DND-41 (cell line): ENCODE measurements around the gene PITPNM3.

ENCODE experiments used
- ATAC-seq: fragments of 200-7000 bp; cut with Tn5 transposase; 3 replicates; pipeline ENCODE4 v1.9.1; 2021; ENCODE audit warnings: low read depth; ENCODE audit not compliant: insufficient read depth
- DNase-seq: peaks from one replicate; pipeline ENCODE4 v3.0.0-alpha.2; 2020
- H2AFZ ChIP-seq: 2 replicates; pipeline ENCODE4 v1.6.0; 2012; ENCODE audit warnings: low read depth, low read length
- H3K27ac ChIP-seq: 2 replicates; pipeline ENCODE4 v1.5.1; 2012; ENCODE audit warnings: low read length, inconsistent platforms
- H3K27me3 ChIP-seq: fragments of 200-600 bp; sonication (generic); 2 replicates; pipeline ENCODE4 v1.6.0; 2012; ENCODE audit warnings: low read length, mild to moderate bottlenecking, inconsistent platforms; ENCODE audit not compliant: insufficient read depth, poor library complexity
- H3K36me3 ChIP-seq: 2 replicates; pipeline ENCODE4 v1.5.1; 2012; ENCODE audit warnings: low read length, inconsistent platforms; ENCODE audit not compliant: insufficient read depth
- H3K4me1 ChIP-seq: 2 replicates; pipeline ENCODE4 v1.5.1; 2012; ENCODE audit warnings: mild to moderate bottlenecking, low read length; ENCODE audit not compliant: insufficient read depth
- H3K4me2 ChIP-seq: 2 replicates; pipeline ENCODE4 v1.6.0; 2012; ENCODE audit warnings: mild to moderate bottlenecking, moderate library complexity, low read length, inconsistent platforms; ENCODE audit not compliant: insufficient read depth
- H3K4me3 ChIP-seq, 2 experiments: fragments of 200-600 bp in 1 of 2; shearing (Covaris generic) in 1 of 2; 2 replicates each; pipeline ENCODE4 v1.5.1; 2012 to 2016; ENCODE audit warnings: inconsistent platforms in 2 of 2, low read length in 2 of 2, mild to moderate bottlenecking in 2 of 2, low read depth in 1 of 2, moderate library complexity in 1 of 2
- H3K79me2 ChIP-seq: 2 replicates; pipeline ENCODE4 v1.6.0; 2012; ENCODE audit warnings: low read length, inconsistent platforms; ENCODE audit not compliant: insufficient read depth
- H3K9ac ChIP-seq: 2 replicates; pipeline ENCODE4 v1.6.0; 2012; ENCODE audit warnings: low read depth, mild to moderate bottlenecking, inconsistent platforms, low read length, moderate library complexity
- H3K9me3 ChIP-seq: 2 replicates; pipeline ENCODE4 v1.5.1; 2012; ENCODE audit warnings: low read length, moderate library complexity, mild to moderate bottlenecking, inconsistent platforms; ENCODE audit not compliant: insufficient read depth, severe bottlenecking
- H4K20me1 ChIP-seq: 2 replicates; pipeline ENCODE4 v1.6.0; 2012; ENCODE audit warnings: low read length; ENCODE audit not compliant: insufficient read depth
- CTCF ChIP-seq: IDR thresholded peaks from 2 replicates; pipeline ENCODE4 v1.5.1; 2012; ENCODE audit warnings: borderline replicate concordance, low read length, moderate library complexity, mild to moderate bottlenecking; ENCODE audit not compliant: poor library complexity, severe bottlenecking; ENCODE audit errors: extremely low read depth
- EZH2 ChIP-seq: IDR thresholded peaks from 3 replicates; pipeline ENCODE4 v1.6.1; 2012; ENCODE audit warnings: borderline replicate concordance, low read depth, mild to moderate bottlenecking, moderate library complexity, low read length, inconsistent platforms; ENCODE audit not compliant: severe bottlenecking

The PITPNM3 gene

DNA sequence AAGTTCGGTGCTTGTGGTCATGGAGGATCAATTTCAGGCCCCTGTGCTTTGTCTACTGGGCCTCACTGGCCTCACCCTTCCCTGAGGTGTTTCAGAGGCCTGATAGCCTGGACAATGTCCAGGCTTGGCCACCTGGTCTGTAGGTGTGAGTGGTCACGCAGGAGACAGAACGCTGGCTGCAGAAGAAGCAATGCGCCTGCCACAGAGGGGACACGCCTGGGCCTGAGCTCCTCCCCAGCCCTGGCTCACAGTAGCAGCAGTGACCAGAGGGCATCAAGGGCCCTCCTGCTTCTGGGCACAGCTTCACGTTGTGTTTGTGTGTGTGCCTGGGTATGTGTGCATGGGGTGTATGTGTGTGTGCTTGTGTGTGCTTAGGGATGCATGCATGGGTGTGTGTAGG lies 1.9 kb upstream of the PITPNM3 start:
- no peaks in the 10 kb centered on the region for H3K9me3 ChIP-seq
- peaks cover 8% of the 10 kb centered on the region for H4K20me1 ChIP-seq
- TF ChIP-seq EZH2 (no peak), CTCF (no peak)

GRCh38 chr17:6557040-6557438 lies 684 bp upstream of the PITPNM3 start:
- no peak for DNase-seq
- Histone ChIP-seq H3K36me3 (no peaks in the 10 kb centered on the region), H2AFZ (no peak overlapping the region), H3K9ac (no peak overlapping the region), H3K4me3 (no peak overlapping the region), H3K9me3 (no peaks in the 10 kb centered on the region), H3K4me2 (no peak overlapping the region), H3K27ac (no peak overlapping the region), H3K79me2 (no peaks in the 10 kb centered on the region), H4K20me1 (peaks cover 8% of the 10 kb centered on the region), H3K27me3 (no peaks in the 10 kb centered on the region), H3K4me1 (no peaks in the 10 kb centered on the region)
- no peak for TF ChIP-seq CTCF
- TF ChIP-seq EZH2, result no peak
- no peak for ATAC-seq

More for the DNA sequence above, 1.9 kb upstream of the PITPNM3 start:
- Histone ChIP-seq H3K4me3 (no peak overlapping the region), H3K36me3 (no peaks in the 10 kb centered on the region), H3K4me2 (no peak overlapping the region), H2AFZ (no peak overlapping the region), H3K9ac (no peak overlapping the region), H3K27me3 (no peaks in the 10 kb centered on the region), H3K4me1 (no peaks in the 10 kb centered on the region), H3K79me2 (no peaks in the 10 kb centered on the region), H3K27ac (no peak overlapping the region)
- DNase-seq (no peak), ATAC-seq (no peak)

DNA sequence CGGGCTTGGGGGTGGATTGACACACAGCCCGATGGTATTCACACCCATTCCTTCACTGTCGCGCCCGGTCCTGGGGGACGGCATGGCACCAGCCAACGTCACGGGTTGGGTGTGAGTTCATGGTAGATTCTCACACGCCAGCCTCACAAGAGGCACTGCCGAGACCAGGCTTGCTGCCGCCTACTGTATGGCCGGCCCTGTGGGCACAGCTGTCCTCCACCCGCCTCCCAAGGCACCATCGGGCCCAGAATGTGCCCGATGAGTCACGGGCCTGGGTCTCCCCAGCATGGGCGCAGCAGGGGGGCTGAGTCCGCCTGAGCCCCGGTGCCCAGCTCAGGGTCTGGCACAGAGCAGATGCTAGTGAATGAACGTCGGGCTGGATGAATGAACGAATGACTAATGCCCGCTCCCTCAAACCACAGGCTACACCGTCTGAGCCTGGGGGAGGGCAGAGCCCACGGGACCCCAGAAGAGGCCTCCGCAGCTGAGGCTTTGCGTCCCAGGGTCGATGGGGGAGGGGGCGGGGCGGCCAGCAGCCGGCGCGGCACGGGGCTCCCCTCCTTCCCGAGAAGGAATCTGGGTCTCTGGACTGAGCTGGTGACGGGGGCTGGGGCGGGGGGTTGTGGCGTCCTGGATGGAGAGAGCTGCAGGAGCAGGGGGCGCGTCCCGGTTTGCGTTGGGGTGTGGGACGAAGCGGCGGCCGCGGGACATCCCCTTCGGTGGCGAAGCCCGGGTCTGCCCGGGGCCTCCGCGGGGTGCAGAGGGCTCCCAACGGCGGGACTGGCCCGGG lies 829 bp downstream of the PITPNM3 start:
- no peak for DNase-seq
- Histone ChIP-seq H3K36me3 (no peaks in the 10 kb centered on the region), H3K4me1 (no peaks in the 10 kb centered on the region), H3K27ac (no peak overlapping the region), H4K20me1 (peaks cover 8% of the 10 kb centered on the region), H3K9ac (no peak overlapping the region), H3K4me2 (no peak overlapping the region), H2AFZ (no peak overlapping the region), H3K27me3 (no peaks in the 10 kb centered on the region), H3K79me2 (no peaks in the 10 kb centered on the region), H3K9me3 (no peaks in the 10 kb centered on the region), H3K4me3 (no peak overlapping the region)
- TF ChIP-seq CTCF, result no peak
- TF ChIP-seq EZH2, result no peak
- no peak for ATAC-seq
